C1 segment of cervical spinal cord (tissue), 14 donors: ENCODE data around the gene DLST.

Experiments used
- DNase-seq, 14 donors: peaks; one replicate each; lab custom pipeline; 2025; lab: John Stamatoyannopoulos, UW

Gene DLST

GRCh38 chr14:74938531-74939495, 57.1 kb downstream of the DLST start:
- DNase-seq: no peak

- DNase-seq: no peak
Observed at GRCh38 chr14:74940956-74941565, 59.3 kb downstream of the DLST start.

GRCh38 chr14:74941676-74942097, 60.0 kb downstream of the DLST start:
- peak in 11 of 14 donors; percentile 16 to 84 (median 61) for DNase-seq

GRCh38 chr14:74942181-74942580, 60.5 kb downstream of the DLST start:
- no peak for DNase-seq

GRCh38 chr14:74942608-74943007, 60.9 kb downstream of the DLST start:
- no peak for DNase-seq

GRCh38 chr14:74945261-74945851, 63.6 kb downstream of the DLST start:
- peak in 3 of 14 donors; percentile 10 to 15 (median 15) for DNase-seq

- peak in 13 of 14 donors; percentile 6 to 81 (median 50) for DNase-seq
Observed at GRCh38 chr14:74945852-74946658, 64.3 kb downstream of the DLST start.

GRCh38 chr14:74946659-74947281, 65.1 kb downstream of the DLST start:
- peak in 2 of 14 donors; percentile 43 to 81 for DNase-seq

- DNase-seq: no peak
Observed at GRCh38 chr14:74947353-74948227, 65.9 kb downstream of the DLST start.

GRCh38 chr14:74948228-74949175, 66.8 kb downstream of the DLST start:
- DNase-seq: no peak

GRCh38 chr14:74949191-74949601, 67.5 kb downstream of the DLST start:
- no peak for DNase-seq

- no peak for DNase-seq
Observed at GRCh38 chr14:74949859-74950573, 68.3 kb downstream of the DLST start.

GRCh38 chr14:74950795-74951442, 69.2 kb downstream of the DLST start:
- no peak for DNase-seq

- DNase-seq: no peak
Observed at GRCh38 chr14:74951443-74952179, 69.9 kb downstream of the DLST start.

GRCh38 chr14:74952180-74952665, 70.5 kb downstream of the DLST start:
- no peak for DNase-seq

GRCh38 chr14:74952697-74953484, 71.2 kb downstream of the DLST start:
- no peak for DNase-seq
